ENCODE data around the gene MIPEP.

MIPEP gene

DNA sequence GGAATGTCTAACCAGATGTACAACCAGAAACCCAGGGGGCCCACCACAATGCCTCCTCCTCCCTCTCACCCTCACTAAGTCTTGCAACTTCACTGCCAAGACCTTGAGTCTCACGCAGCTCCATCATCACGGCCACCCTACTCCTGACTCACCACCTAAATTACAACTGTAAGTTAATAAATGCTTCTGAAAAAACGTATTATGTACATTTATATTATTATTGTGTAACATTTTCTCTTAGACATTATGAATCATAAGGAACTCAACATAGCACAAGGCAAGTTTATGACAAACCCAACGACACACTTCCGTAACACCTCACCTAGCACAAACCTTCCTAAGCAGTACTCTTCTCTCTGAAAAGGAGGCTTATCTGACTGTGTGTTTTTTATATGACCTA is 20.7 kb downstream of the MIPEP start:
- no peak overlapping the region for H3K9ac ChIP-seq (ENCODE audit: low read depth in 1 of 2, low read length in 2 of 2)
- no peaks in the 10 kb centered on the region for H3K9me3 ChIP-seq (ENCODE audit: control insufficient read depth in 1 of 2, low read length in 2 of 2)
- no peaks in the 10 kb centered on the region for H3K27me3 ChIP-seq (ENCODE audit: control insufficient read depth in 1 of 2, insufficient read depth in 2 of 2, low read length in 2 of 2)
- H3K4me3 ChIP-seq (ENCODE audit: low read depth in 1 of 2, low read length in 2 of 2), result no peak overlapping the region
- peaks cover 0 to 10% of the 10 kb centered on the region in 2 donors for H3K36me3 ChIP-seq (ENCODE audit: control insufficient read depth in 1 of 2, insufficient read depth in 2 of 2, low read length in 2 of 2)
- H3K27ac ChIP-seq (ENCODE audit: low read depth, low read length), result no peak overlapping the region
- H3K4me1 ChIP-seq (ENCODE audit: control insufficient read depth in 1 of 2, insufficient read depth in 2 of 2, low read length in 2 of 2), result no peaks in the 10 kb centered on the region

DNA sequence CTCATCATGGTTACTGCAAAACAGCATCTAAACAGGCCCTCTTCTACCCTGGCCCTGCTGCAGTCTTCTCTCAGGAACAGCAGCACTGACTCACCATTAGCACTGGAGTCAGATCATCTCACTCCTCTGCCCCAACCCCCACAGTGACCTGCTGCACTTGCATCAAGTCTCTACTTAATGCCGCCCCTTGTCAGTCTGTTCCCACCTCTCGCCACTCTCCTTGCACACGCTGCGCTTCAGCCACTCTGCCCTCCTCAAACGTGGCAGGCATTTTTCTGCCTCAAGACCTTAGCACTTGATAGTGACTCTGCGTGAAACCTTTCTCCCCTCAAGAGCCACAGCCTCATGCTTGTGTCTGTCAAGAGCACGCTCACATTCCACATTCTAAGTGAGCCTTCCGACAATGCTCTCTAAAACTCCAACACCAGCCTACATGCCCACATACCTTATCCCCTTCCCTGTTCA is 22.1 kb downstream of the MIPEP start:
- H3K4me1 ChIP-seq (ENCODE audit: control insufficient read depth in 1 of 2, insufficient read depth in 2 of 2, low read length in 2 of 2), result no peaks in the 10 kb centered on the region
- H3K27me3 ChIP-seq (ENCODE audit: control insufficient read depth in 1 of 2, insufficient read depth in 2 of 2, low read length in 2 of 2), result no peaks in the 10 kb centered on the region
- no peak overlapping the region for H3K9ac ChIP-seq (ENCODE audit: low read depth in 1 of 2, low read length in 2 of 2)
- no peak overlapping the region for H3K4me3 ChIP-seq (ENCODE audit: low read depth in 1 of 2, low read length in 2 of 2)
- H3K36me3 ChIP-seq (ENCODE audit: control insufficient read depth in 1 of 2, insufficient read depth in 2 of 2, low read length in 2 of 2), result peaks cover 0 to 10% of the 10 kb centered on the region in 2 donors
- no peaks in the 10 kb centered on the region for H3K9me3 ChIP-seq (ENCODE audit: control insufficient read depth in 1 of 2, low read length in 2 of 2)
- no peak overlapping the region for H3K27ac ChIP-seq (ENCODE audit: low read depth, low read length)

DNA sequence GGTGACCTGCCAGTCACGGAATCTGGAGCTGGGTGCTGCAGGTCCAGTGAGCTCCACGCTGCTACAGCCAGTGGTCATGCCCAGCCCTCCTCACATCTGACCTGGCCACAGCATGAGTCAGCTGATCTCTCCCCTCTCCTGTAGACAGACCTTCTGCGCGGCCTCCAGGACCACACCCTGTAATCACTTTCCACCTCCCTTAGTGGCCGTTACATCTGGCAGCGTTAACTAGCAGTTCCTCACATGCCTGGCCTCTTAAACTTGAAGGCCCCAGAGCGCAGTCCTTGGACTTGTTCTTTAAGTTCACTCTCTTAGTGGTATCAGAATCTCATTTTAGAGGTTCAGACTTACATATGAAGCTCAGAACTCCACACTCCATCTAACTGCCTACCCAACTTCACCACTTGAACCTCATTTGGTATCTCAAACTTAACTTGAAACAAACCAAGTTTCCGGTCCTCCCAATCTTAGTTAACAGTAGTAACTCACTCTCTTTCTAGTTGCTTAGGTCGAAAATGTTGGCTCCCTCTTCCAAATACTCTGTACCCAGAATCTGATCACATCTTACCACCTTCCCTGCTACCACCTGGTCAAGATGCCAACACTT is 22.7 kb downstream of the MIPEP start:
- Histone ChIP-seq H3K4me1 (ENCODE audit: control insufficient read depth in 1 of 2, insufficient read depth in 2 of 2, low read length in 2 of 2) (no peaks in the 10 kb centered on the region), H3K27me3 (ENCODE audit: control insufficient read depth in 1 of 2, insufficient read depth in 2 of 2, low read length in 2 of 2) (no peaks in the 10 kb centered on the region), H3K9ac (ENCODE audit: low read depth in 1 of 2, low read length in 2 of 2) (no peak overlapping the region), H3K4me3 (ENCODE audit: low read depth in 1 of 2, low read length in 2 of 2) (no peak overlapping the region), H3K27ac (ENCODE audit: low read depth, low read length) (no peak overlapping the region), H3K36me3 (ENCODE audit: control insufficient read depth in 1 of 2, insufficient read depth in 2 of 2, low read length in 2 of 2) (peaks cover 0 to 13% of the 10 kb centered on the region in 2 donors), H3K9me3 (ENCODE audit: control insufficient read depth in 1 of 2, low read length in 2 of 2) (no peaks in the 10 kb centered on the region)

DNA sequence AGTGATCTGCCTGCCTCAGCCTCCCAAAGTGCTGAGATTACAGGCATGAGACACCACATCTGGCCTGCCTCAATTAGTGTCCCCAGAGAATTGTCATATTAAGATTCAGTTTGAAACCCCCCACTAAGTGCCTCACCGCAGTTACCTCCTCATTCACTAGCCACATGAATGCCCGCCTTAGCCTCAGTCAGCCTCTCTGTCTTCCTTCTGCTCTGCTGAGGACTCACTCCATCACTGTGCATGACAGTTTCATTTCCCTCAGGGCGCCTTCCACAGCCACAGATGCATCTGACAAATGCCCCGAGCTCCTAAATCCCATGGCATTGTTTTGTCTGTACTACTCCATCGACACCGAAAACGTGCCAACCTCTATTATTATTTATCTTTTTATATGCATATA is 23.3 kb downstream of the MIPEP start:
- Histone ChIP-seq H3K27me3 (ENCODE audit: control insufficient read depth in 1 of 2, insufficient read depth in 2 of 2, low read length in 2 of 2) (no peaks in the 10 kb centered on the region), H3K4me3 (ENCODE audit: low read depth in 1 of 2, low read length in 2 of 2) (no peak overlapping the region), H3K9me3 (ENCODE audit: control insufficient read depth in 1 of 2, low read length in 2 of 2) (no peaks in the 10 kb centered on the region), H3K9ac (ENCODE audit: low read depth in 1 of 2, low read length in 2 of 2) (no peak overlapping the region), H3K4me1 (ENCODE audit: control insufficient read depth in 1 of 2, insufficient read depth in 2 of 2, low read length in 2 of 2) (no peaks in the 10 kb centered on the region), H3K36me3 (ENCODE audit: control insufficient read depth in 1 of 2, insufficient read depth in 2 of 2, low read length in 2 of 2) (peaks cover 0 to 13% of the 10 kb centered on the region in 2 donors), H3K27ac (ENCODE audit: low read depth, low read length) (no peak overlapping the region)

DNA sequence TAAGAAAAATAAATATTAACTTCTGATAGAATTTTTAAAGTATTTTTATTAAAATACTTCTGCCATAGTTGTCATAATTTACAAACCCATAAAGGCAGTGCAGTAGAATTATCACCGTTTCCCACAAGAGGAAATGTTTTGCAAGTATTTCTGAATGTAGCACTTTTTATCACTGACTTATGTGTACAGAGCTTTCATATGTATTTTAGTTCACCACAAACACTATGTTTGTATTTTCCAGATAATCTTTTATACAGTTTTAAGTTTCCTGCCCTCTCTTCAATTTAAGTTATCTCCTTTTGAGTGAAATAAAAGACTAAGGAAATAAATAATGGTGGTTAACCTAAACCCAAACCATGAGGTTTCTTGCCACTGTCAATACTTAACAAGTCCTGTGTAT is 24.2 kb downstream of the MIPEP start:
- Histone ChIP-seq H3K36me3 (ENCODE audit: control insufficient read depth in 1 of 2, insufficient read depth in 2 of 2, low read length in 2 of 2) (peaks cover 0 to 18% of the 10 kb centered on the region in 2 donors), H3K4me1 (ENCODE audit: control insufficient read depth in 1 of 2, insufficient read depth in 2 of 2, low read length in 2 of 2) (no peaks in the 10 kb centered on the region), H3K27ac (ENCODE audit: low read depth, low read length) (no peak overlapping the region), H3K9ac (ENCODE audit: low read depth in 1 of 2, low read length in 2 of 2) (no peak overlapping the region), H3K4me3 (ENCODE audit: low read depth in 1 of 2, low read length in 2 of 2) (no peak overlapping the region), H3K27me3 (ENCODE audit: control insufficient read depth in 1 of 2, insufficient read depth in 2 of 2, low read length in 2 of 2) (no peaks in the 10 kb centered on the region), H3K9me3 (ENCODE audit: control insufficient read depth in 1 of 2, low read length in 2 of 2) (no peaks in the 10 kb centered on the region)

DNA sequence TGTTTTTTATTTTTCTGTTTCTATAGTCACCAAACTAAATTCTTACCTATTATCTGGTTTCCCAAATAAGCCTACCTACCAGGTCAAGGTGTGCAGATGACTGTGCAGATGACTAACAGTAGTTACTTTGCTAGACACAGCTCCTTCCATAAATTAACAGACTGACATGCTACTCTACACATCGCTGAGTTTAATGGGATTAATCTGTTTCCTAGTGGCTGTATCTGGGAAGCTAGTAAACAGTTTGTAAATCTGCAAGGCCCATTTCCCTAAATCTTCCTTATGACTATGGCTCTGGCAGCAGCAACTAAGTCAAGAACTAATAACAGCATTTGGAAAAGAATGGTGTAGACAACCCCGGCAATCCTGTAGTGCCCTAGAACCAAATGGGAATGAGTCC is 27.9 kb downstream of the MIPEP start:
- Histone ChIP-seq H3K27ac (ENCODE audit: low read depth, low read length) (no peak overlapping the region), H3K4me1 (ENCODE audit: control insufficient read depth in 1 of 2, insufficient read depth in 2 of 2, low read length in 2 of 2) (no peaks in the 10 kb centered on the region), H3K27me3 (ENCODE audit: control insufficient read depth in 1 of 2, insufficient read depth in 2 of 2, low read length in 2 of 2) (no peaks in the 10 kb centered on the region), H3K9ac (ENCODE audit: low read depth in 1 of 2, low read length in 2 of 2) (no peak overlapping the region), H3K36me3 (ENCODE audit: control insufficient read depth in 1 of 2, insufficient read depth in 2 of 2, low read length in 2 of 2) (peaks cover 0 to 12% of the 10 kb centered on the region in 2 donors), H3K4me3 (ENCODE audit: low read depth in 1 of 2, low read length in 2 of 2) (no peak overlapping the region), H3K9me3 (ENCODE audit: control insufficient read depth in 1 of 2, low read length in 2 of 2) (no peaks in the 10 kb centered on the region)

DNA sequence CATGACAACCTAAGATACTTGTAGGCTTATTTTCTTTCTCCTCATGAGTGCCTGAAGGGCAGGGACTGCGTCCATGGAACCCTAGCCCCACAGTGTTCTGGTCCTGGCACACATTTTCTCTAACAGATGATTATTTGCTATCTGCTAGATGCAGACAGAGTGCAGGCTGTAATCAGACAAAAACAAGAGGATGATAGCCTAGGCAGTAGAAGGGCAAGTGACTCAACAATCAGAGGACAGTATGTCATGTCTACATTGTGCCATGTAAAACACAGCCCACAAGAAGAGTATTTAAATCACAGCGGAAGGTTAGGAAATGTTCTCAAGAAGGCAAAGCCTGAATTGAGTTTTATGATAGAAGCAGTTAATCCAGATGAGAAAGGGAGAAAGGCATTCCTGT is 29.3 kb downstream of the MIPEP start:
- Histone ChIP-seq H3K9me3 (ENCODE audit: control insufficient read depth in 1 of 2, low read length in 2 of 2) (no peaks in the 10 kb centered on the region), H3K27ac (ENCODE audit: low read depth, low read length) (no peak overlapping the region), H3K36me3 (ENCODE audit: control insufficient read depth in 1 of 2, insufficient read depth in 2 of 2, low read length in 2 of 2) (peaks cover 0 to 12% of the 10 kb centered on the region in 2 donors), H3K27me3 (ENCODE audit: control insufficient read depth in 1 of 2, insufficient read depth in 2 of 2, low read length in 2 of 2) (no peaks in the 10 kb centered on the region), H3K9ac (ENCODE audit: low read depth in 1 of 2, low read length in 2 of 2) (no peak overlapping the region), H3K4me1 (ENCODE audit: control insufficient read depth in 1 of 2, insufficient read depth in 2 of 2, low read length in 2 of 2) (no peaks in the 10 kb centered on the region), H3K4me3 (ENCODE audit: low read depth in 1 of 2, low read length in 2 of 2) (no peak overlapping the region)

DNA sequence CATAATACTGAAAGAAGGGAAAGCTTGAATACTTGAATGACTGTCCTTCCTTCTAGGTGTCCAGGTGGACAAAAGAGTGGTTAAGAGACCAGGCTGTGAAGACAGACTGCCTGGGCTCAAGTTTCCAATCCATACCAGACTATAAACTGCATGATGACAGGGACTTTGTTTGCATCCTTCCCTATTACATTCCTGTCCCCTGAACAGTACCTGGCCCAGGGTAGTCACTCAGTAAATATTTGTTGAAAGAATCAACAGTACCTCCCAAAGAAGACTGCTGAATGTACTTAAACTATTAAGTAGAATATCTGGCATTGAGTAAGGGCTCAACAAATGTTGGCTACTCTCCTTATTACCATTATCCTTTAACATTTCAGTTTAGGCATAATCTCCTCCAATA is 29.7 kb downstream of the MIPEP start:
- Histone ChIP-seq H3K36me3 (ENCODE audit: control insufficient read depth in 1 of 2, insufficient read depth in 2 of 2, low read length in 2 of 2) (peaks cover 0 to 12% of the 10 kb centered on the region in 2 donors), H3K27ac (ENCODE audit: low read depth, low read length) (no peak overlapping the region), H3K9ac (ENCODE audit: low read depth in 1 of 2, low read length in 2 of 2) (no peak overlapping the region), H3K27me3 (ENCODE audit: control insufficient read depth in 1 of 2, insufficient read depth in 2 of 2, low read length in 2 of 2) (no peaks in the 10 kb centered on the region), H3K4me3 (ENCODE audit: low read depth in 1 of 2, low read length in 2 of 2) (no peak overlapping the region), H3K4me1 (ENCODE audit: control insufficient read depth in 1 of 2, insufficient read depth in 2 of 2, low read length in 2 of 2) (no peaks in the 10 kb centered on the region), H3K9me3 (ENCODE audit: control insufficient read depth in 1 of 2, low read length in 2 of 2) (no peaks in the 10 kb centered on the region)

DNA sequence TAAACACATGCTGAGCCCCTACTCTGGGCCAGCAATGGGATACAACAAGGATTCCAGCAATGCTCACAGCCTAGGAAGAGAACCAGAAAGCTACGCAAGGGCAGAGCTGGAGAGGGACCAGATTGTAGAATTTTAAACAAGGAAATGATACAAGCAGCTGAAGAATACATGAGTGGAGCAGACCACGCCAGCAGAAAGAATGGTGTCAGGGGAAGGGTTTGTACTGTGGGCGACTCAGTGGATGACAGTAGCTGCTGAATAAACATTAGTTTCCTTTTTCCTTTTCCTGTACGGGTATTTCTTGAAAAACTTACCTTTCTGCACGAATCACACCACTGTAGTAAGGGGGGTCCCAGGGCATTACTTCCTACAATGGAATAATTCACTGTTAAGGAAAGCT is 30.7 kb downstream of the MIPEP start:
- no peaks in the 10 kb centered on the region for H3K27me3 ChIP-seq (ENCODE audit: control insufficient read depth in 1 of 2, insufficient read depth in 2 of 2, low read length in 2 of 2)
- H3K4me1 ChIP-seq (ENCODE audit: control insufficient read depth in 1 of 2, insufficient read depth in 2 of 2, low read length in 2 of 2), result no peaks in the 10 kb centered on the region
- H3K36me3 ChIP-seq (ENCODE audit: control insufficient read depth in 1 of 2, insufficient read depth in 2 of 2, low read length in 2 of 2), result peaks cover 0 to 12% of the 10 kb centered on the region in 2 donors
- no peak overlapping the region for H3K4me3 ChIP-seq (ENCODE audit: low read depth in 1 of 2, low read length in 2 of 2)
- no peak overlapping the region for H3K27ac ChIP-seq (ENCODE audit: low read depth, low read length)
- no peak overlapping the region for H3K9ac ChIP-seq (ENCODE audit: low read depth in 1 of 2, low read length in 2 of 2)
- H3K9me3 ChIP-seq (ENCODE audit: control insufficient read depth in 1 of 2, low read length in 2 of 2), result no peaks in the 10 kb centered on the region

DNA sequence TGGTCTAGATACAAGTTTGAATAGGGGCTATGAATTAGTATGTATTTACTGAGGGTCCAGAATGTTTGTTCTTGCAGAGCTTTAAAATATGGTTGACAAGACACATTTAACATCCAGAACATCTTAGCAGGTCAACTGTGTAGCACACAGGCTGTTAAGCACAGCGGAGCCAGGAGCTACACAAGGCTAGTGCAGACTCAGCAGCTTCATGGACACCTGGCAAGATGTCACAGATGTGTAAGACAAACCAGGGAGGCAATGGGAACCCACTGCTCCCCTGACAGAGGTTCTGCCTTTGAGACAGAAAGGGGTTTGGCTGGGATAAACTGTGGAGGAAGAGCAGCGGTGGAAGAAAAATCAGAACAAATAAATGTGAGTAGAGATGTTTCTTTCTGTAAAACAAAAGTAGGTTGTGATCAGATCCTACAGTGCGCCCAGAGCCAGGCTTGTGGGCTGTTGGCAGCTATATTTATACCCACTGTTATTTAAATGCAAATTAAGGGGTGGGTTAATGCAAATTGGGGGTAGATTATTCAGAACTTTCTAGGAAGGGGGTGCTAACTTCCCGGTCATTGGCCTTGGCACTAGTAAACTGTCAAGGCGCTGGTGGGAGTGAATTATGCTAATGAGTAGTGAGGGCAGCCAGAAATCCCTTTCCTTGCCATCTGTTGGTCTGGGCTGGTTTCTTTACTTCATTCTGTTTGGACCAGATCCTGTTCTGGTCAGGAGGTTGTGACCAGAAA is 33.0 kb downstream of the MIPEP start:
- Histone ChIP-seq H3K27me3 (ENCODE audit: control insufficient read depth in 1 of 2, insufficient read depth in 2 of 2, low read length in 2 of 2) (no peaks in the 10 kb centered on the region), H3K27ac (ENCODE audit: low read depth, low read length) (no peak overlapping the region), H3K9ac (ENCODE audit: low read depth in 1 of 2, low read length in 2 of 2) (no peak overlapping the region), H3K9me3 (ENCODE audit: control insufficient read depth in 1 of 2, low read length in 2 of 2) (no peaks in the 10 kb centered on the region), H3K36me3 (ENCODE audit: control insufficient read depth in 1 of 2, insufficient read depth in 2 of 2, low read length in 2 of 2) (peaks cover 0 to 9% of the 10 kb centered on the region in 2 donors), H3K4me1 (ENCODE audit: control insufficient read depth in 1 of 2, insufficient read depth in 2 of 2, low read length in 2 of 2) (no peaks in the 10 kb centered on the region), H3K4me3 (ENCODE audit: low read depth in 1 of 2, low read length in 2 of 2) (no peak overlapping the region)

Data from duodenal mucosa (tissue), 2 donors.